Measurements from ENCODE around the gene SCP2D1.

Gene SCP2D1

DNA sequence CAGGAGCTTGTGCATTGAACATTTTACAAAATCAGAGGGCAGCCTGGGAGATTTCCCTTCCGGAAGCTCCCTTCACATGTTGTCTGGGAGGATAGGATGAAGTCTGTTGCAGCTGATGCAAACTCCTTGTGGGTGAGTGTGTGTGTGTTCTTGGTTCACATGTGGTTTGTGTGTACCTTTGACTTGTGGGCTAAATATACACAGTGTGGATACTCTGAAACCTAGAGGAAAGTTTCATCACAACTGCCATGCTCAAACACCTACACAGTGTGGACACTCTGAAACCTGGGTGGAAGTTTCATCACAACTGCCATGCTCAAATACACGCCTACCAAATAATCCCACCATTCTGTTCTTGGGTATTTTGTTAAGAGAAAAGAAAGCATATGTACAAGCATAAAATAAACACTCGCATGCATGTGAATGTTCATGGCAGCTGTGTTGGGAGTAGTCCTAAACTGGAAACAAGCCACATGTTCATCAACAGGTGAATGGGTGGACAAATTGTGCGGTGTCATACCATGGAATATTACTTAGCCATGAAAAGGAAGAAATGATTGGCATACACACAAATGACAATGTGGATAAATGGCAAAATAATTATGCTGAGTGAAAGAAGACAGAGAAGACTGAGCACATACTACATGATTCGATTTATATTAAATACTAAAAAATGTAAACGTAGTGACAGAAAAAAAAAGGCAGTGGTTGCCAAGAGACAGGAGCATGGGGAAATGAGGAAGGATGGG, 1.8 kb downstream of the SCP2D1 start:
- no peak for FAIRE-seq

GRCh38 chr20:18822832-18823231, 9.2 kb downstream of the SCP2D1 start:
- FAIRE-seq: no peak

DNA sequence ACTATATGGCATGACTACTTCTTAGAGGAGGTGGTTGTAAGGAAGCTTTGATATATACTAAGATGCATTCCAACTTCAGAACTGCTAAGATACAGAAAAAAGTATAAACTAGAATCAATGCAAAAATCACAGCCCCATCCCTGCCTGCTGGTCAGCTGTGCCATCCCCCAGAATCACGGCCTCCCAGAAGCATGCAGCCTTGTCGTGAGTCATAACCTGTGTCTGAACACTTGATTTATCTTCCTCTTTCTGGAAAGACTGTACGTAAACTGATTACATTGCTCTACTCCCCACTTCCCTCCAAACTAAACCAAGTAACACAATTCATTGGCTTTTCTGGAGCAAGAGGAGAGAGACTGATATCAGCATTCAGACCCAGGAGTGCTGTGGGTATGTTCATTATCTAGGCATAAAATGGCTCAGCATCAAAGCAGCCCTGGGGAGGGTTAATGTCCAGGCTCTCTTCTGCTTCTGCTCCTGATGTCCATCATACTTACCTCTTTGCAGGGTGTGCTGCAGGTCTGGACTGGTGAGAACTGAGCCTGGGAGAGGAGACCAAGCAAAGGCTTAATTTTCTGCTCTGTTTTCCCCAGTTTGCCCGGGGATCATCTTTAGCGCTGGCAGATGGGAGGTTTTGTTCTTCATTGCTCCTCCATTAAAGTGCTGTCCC, 18.4 kb downstream of the SCP2D1 start:
- FAIRE-seq: no peak

- no peak for FAIRE-seq
Measured at GRCh38 chr20:18832546-18833200, 19.1 kb downstream of the SCP2D1 start.

DNA sequence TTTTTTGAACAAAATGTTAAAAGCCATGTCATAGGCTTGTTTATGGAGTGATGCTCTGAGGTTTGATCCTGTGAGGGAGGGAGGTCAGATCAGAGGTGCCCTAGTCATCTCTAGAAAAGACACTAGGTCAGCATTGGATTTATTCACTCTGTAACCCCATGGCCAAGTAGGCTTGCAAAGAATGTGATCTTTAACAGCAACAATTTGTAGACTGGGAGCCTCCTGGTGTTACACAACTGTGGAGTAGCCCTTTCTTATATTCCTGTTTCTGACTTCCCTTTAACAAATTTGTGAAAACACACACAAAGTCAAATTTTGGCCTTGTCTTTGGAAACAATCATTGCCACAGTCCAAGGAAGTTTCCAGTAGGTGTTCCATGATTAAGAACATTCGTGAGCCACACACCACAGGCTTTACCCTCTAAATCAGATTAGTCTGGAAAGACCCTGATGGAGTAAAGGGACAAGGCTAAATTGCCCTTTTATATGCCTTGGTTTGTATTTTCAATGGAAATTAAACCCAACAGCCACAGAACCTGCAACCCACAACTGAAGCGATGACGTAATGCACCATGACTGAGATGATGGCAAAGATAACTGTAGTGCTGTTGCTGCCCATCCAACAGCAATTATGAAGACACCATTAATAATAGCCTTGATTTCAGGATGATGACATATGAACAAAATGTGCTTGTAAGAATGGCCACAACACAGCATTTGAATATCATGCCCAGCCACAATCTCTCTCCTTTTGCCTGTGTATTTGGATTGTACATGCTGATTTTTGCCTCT, 22.1 kb downstream of the SCP2D1 start:
- FAIRE-seq: no peak

DNA sequence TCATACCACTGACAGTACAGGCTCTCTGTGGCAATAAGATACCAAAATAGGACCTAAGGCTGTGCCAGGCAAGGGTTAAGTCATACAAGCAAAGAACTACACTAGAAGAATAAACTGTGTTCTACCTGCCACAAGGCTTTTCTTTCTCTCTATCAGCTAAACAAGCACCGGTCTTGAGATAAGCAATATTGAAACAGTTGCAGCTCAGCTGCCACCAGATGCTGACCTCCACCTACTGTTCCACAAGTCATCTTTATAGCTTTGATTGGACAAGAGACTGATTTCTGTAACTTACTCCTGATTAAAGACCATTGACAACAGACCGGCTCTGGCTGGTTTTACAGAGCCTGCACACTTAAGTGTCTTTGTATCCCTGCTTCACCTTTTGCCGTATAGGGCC, 24.1 kb downstream of the SCP2D1 start:
- no peak for FAIRE-seq

- no peak for FAIRE-seq
Measured at GRCh38 chr20:18839507-18840247, 26.1 kb downstream of the SCP2D1 start.

DNA sequence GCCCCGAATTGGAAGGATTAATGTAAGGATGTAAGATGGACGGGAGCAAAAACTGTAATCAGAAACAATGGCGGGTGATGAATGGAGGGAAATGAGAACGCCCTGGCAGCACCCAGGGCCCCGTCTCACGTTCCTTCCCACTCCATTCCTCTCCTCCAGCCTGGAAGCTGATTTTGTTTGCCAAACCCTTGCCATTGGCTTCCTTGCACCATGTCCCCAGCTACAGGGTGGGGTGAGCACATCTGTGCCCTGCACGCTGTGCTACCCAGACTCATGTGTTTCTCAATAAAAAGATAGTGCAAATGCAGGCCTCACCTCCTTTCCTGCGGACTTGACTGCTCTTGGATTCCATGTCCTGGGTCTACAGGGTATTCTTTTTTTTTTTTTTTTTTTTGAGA, 26.7 kb downstream of the SCP2D1 start:
- no peak for FAIRE-seq

DNA sequence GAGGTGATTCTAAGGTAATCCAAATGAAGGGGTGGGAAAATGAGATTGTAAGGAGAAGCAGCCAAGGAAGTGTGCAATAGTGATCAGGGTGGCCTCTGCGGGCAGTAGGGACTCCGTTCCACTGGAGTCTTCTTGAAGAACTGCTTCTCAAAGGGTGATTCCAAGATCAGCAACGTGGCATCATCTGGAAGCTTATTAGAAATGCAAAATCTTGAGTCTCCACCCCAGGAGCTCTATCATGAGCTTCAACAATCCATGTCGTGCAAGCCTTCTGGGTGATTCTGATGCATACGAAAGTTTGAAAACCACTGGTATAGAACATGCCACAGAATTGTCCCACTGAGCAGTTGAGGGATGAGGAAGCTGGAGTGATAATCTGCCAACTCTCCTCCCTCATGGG, 31.4 kb downstream of the SCP2D1 start:
- no peak for FAIRE-seq

- FAIRE-seq: no peak
Measured at GRCh38 chr20:18847226-18847755, 33.7 kb downstream of the SCP2D1 start.

DNA sequence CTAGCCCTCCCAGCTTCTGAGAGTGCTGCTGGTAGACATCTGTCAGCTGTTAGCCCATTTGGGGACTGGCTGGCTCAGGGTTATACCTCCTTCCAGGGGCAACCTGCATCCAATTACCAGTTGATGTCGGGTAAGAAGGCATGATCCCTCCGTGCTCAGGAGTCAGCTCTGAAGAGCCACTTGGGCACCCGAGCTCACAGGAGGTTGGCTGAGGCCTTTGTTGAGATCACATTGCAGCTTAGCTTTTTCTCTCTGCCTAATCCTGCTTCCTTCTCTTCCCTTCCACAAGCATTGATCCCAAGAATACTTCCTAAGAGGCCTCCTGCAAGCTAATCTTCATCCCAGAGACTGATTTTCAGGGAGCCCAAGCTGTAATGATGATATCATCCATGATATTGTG, 35.5 kb downstream of the SCP2D1 start:
- FAIRE-seq: no peak

DNA sequence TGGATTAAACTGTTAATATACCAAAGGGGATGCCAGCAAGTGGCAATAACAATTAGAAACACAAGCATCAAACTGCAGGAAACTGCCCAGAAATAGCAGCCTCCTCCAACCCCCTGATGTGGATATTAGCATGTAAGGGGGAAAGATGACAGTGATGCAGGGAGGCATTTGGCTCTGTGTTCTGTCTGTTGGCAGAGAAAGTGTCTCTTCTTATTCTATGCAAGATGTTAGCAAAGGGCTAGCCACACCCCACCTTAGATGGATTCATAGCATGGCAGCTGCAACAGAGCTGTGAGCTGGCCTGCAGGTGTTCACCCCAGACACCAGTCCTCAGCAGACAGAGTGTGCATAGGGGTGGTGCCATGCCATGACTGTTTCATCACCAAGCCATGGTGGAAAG, 38.0 kb downstream of the SCP2D1 start:
- FAIRE-seq: no peak

- FAIRE-seq: no peak
Measured at GRCh38 chr20:18852318-18852717, 38.7 kb downstream of the SCP2D1 start.

GRCh38 chr20:18853216-18853615, 39.6 kb downstream of the SCP2D1 start:
- no peak for FAIRE-seq

- no peak for FAIRE-seq
Measured at GRCh38 chr20:18853946-18854646, 40.5 kb downstream of the SCP2D1 start.

DNA sequence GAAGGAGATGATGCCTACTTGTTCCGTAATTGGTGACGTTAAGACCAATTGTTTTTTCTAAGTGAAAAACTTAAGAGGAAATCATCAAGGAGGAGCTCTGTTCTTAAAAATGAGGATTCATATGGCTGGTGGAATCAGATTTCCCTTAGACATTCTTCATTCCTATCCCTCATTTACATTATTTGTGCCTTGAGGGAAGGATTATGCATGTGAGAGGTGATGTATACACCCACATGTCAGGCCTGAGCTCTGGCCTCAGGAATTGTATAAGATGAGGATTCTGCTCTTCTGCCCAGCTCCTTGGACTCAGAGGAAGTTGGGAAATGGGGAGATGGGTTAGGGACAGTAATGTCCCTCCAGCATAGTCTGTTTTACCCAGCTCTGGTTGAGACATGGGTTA, 42.3 kb downstream of the SCP2D1 start:
- FAIRE-seq: no peak

DNA sequence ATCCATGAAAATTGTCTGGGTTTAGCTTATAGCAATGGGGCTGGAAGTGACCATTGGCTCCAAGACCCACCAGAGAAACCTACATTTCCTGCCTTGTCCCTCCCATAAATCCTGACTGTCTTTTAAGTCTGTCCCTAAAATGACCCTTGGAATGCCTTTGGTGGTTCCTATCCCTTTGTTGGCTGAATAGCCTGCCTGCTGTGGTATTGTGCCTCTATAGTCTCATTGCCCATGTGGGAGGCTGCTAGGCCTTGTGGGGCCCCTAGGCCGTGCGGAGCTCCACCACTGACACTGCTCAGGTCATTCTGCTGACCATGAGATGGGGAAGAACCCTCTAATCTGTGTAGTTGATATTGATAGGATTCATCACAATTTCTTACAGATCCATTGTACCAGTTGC, 43.3 kb downstream of the SCP2D1 start:
- FAIRE-seq: no peak

- no peak for FAIRE-seq
Measured at GRCh38 chr20:18857640-18858039, 44.1 kb downstream of the SCP2D1 start.

DNA sequence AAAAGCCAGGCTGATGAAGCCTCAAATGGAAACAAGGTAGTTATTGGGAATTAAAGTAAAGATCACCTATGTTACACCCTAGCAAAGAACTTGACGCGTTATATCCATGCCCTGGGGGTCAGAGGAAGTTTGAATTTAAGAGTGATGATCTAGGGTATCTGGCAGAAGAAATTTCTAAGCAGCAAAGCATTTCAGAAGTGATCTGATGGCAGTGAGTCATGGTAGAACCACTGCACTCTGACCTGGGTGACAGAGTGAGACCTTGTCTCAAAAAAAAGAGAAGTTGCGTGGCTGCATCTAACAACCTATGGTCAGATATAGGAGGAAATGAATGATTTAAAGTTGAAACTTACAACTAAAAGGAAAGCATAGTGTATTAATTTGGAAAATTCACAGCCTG, 45.2 kb downstream of the SCP2D1 start:
- no peak for FAIRE-seq

Measured in G401.6 (cell line).